GM18870 (cell line): ENCODE data around the gene RNF20.
"Not testable (repeated sequence)": the region's sequence is repeated elsewhere in the genome, so short reads cannot be mapped to it uniquely, and the experiment has no call there.

Experiments used
- ATAC-seq: cut with Tn5 transposase; IDR thresholded peaks from one replicate; pipeline ENCODE4 v1.9.1; 2021; ENCODE audit warnings: moderate library complexity; ENCODE audit not compliant: unreplicated experiment

The RNF20 gene

DNA sequence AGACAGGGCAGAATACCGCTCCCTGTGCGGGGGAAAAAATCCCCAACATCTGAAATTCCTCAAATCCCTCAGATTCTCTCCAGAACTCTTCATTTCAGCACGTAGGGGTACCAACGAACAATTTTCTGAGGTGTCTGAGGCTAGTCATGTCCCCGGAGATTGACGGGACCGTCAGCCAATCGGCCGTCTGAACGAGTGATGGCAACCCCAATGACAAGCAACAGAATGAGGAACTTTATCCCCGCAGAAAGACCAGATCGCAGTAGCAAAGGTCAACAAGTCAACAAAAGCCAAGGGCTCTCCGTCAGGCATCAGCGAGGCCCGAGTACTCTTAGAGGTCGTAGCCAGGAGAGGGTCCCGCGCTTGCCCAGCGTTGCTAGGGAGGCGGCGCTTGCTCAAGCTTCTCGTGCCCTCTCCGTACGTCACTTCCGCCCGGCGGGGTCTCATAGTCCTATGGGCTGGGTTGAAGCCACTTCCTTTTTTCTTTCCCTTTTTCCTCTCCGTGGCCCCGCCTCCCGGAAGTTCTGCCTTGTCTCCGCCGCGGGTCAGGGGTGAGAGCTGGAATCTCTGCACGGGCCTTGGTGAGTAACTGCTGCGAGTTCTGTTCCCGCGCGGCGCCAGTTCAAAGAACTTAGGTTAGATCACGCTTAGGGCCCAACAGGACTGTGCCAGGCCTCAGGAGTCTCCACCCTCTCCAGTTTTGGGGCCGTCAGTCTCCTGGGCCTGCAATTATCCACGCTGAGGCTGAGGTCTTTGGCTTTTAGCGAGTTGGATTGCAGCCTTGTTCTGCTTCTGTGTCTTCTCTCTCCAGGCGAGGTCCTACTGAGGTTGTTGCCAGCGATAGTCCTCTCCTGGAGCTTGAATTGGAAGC is at the start of gene RNF20:
TSS of gene RNF20 (plus strand) at position 520 of the 871 bp plus-strand sequence. CDS start 1,571 bp downstream, outside the sequence.
- peak; percentile 98 for ATAC-seq

GRCh38 chr9:101484046-101484445 is 49.6 kb upstream of the RNF20 start:
- no peak for ATAC-seq

DNA sequence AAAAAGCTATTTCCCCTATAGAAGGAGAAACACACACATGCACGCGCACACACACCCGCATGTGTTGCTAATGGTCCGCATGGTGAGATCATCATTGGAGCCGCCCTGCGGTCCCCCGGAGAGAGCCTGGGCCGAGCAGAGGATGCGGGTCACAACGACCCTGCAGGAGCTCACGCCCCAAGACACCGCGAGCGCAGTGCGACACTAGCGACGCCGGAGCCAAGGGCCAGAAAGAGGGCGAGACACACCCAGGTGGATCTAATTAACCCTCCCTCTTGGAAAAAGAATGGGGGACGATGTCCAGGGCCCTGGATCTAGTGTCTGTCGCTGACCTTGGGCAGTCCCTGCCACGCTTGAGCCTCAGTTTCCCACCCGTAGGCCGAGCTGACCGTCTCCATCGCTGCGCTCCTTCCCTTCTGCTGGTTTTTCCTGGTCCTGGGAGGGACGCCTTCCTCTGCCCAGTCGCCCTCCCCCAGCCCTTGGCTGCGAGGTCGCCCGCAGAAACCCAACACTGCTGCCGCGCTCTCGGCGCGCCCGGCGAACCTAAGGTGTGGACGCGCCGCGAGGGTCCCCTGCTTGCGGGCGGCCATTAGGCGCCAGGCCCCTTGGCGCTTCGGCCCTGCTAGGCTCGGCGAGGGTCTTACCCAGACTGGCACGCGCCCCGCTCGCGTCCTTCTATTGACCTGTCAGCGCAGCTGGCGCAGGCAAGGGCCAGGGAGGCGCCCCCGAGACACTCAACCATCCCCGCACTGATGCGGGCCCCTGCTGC is 47.5 kb upstream of the RNF20 start:
- ATAC-seq = no peak

- no peak for ATAC-seq
These were observed 46.8 kb upstream of the RNF20 start for GRCh38 chr9:101486693-101487442.

DNA sequence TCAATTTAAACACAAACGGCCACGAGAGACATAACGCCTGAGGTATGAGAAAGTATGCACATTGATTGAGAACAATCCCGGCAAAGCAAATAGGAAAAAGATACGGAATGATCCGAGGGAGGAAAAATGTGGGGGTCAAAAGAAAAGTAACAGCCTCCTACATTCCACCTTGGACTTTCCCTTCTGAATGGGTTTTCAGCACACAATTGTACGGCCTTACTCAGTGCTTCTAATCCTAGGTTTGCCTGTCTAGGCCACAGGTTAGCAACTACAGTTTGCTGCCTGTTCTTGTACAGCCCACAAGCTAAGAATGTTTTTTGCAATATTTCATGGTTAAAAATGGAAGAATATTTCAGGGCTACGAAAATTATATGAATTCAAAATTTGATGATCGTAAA is 46.2 kb upstream of the RNF20 start:
- no peak for ATAC-seq

DNA sequence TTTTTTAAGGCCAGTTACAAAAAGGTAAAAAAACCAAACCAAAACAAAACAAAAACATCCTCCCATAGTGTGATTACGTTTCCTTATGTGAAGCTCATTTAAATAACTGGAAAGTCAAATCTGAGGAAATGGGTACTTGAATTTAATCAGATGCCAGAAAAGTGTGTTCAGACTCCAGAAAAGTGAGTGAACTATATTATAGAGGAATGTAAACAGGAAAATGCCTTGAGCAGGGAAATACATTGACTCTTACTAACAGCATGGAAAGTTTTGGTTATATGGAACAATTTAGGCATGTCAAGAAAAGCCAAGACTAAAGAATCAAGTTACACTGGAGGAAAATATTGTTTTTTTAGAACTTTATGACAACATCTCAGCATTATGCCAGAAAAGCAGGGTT is 37.8 kb upstream of the RNF20 start:
- no peak for ATAC-seq

DNA sequence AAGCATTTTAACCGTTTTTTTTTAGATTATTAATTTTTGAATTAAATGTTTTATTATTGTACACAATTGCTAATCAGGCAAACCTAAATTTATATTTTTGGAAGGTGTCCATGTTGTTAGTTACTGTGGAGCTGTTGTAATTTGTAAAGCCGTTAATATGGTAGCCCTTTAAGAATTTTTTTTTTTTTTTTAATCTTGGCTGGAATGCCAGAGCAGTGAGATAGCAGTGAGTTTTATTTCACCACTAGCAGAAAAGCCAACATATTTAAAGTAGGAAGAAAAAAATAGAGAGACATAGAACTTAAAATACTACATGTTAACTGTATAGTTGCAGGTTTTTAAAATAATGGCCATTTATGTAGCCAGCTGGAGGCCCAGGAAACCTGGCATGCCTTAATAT is 35.3 kb upstream of the RNF20 start:
- ATAC-seq = no peak

DNA sequence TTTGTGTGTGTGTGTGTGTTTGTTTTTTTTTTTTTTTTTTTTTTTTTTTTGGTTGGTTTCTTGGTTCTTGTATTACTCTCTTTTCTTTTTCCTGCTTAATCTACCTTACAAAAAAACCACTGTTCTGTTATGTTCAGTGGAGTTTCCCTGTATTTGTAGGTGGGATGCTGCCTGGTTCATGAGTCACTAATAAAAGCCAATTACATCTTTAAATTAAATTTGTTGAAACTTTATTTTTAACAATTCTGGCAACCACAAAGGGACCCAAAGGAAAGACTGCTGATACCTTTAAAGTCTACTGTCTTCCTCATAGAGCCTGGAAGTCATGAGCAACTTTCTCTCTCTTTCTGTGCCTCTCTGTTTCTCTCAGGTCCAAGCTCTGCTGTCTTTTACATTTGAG is 29.5 kb upstream of the RNF20 start:
- ATAC-seq = no peak

- ATAC-seq = no peak
These were observed 25.4 kb upstream of the RNF20 start for GRCh38 chr9:101508211-101508610.

DNA sequence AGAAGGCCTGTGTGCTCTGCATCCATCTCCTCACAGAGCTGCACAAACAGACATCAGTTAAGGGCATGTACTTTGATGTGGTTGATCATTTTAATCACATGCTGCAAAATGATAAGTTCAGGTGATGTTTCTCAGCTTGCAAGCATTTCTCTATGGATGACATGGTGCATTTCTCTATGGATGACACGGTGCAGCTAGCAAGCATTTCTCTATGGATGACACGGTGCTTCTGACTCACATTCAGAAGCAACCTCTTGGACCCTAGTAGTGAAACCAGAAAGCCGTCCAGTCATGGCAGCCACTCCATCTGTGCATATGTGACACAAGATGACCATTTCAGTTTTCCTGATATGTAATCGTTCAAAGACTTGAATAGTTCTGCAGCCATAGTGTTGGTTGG is 24.1 kb upstream of the RNF20 start:
- no peak for ATAC-seq

GRCh38 chr9:101510459-101510858 is 23.2 kb upstream of the RNF20 start:
- ATAC-seq = no peak

DNA sequence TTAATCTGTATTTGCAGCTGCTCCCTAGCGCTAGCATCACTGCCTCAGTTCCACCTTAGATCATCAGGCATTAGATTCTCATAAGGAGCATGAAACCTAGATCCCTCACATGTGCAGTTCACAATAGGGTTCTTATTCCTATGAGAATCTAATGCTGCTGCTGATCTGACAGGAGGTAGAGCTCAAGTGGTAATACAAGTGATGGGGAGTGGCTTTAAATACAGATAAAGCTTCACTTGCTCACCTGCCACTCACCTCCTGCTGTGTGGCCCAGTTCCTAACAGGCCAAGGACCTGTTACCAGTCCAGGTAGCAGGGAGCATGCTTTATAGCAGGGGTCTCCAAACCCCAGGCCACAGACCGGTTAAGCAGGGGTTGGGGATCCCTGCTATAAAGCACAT is 22.6 kb upstream of the RNF20 start:
- ATAC-seq = no peak

GRCh38 chr9:101512116-101512515 is 21.5 kb upstream of the RNF20 start:
- ATAC-seq = no peak

DNA sequence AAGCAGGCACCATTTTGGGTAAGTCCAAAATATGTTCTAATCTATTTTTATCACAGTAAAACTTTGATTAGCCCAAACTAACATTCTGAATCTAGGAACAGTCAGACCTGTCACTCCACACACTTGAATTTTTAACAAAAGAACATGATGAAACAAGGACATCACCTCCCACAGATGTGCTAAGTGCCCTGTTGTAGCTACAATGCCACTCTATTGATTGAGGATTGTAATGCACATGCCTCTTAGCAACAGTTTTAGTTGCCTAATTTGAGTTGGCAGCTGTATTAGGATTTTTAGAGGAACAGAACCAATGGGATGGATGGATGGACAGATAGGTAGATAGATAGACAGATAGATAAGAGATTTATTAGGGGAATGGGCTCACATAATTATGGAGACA is 20.3 kb upstream of the RNF20 start:
- ATAC-seq = no peak

DNA sequence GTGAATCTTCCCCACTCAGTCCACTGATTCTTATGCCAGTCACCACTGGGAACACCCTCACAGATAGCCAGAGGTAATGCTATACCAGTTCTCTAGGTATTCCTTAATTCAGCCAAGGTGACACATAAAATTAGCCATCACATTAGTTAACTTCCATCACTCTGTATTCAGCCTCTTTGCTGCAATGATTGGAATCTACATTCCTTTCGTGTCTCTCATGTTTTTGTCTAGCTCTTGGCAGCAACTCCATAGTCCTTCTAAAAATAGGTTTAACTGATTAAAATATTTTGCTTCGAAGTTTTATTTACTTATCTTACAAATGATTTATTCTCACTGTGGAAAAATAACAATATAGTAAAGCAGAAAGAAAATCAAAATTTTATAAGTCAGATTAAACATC is 19.6 kb upstream of the RNF20 start:
- ATAC-seq = no peak

GRCh38 chr9:101516655-101517054 is 17.0 kb upstream of the RNF20 start:
- no peak for ATAC-seq

- not testable (repeated sequence) for ATAC-seq
These were observed 15.2 kb upstream of the RNF20 start for GRCh38 chr9:101518489-101518888.

GRCh38 chr9:101524371-101524770 is 9.3 kb upstream of the RNF20 start:
- ATAC-seq = no peak

DNA sequence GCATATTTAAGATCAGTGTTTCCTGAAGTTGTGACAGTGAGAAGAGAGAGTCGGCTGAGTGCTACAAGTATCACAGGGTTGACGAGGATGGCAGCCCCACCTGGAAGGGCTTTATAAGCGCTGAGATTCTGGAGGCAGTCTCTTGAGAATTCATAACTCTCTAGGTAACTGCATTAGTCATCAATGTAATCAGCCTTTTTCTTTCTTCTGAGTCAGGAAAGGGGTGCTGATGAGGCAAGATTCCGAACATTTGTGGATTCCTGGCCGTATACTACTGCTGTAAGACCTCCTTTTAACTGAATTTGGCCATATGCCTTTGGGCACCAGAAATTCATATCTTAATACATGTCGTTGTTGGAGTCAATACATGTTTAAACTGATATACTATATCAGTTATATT is 6.6 kb upstream of the RNF20 start:
- ATAC-seq = no peak

DNA sequence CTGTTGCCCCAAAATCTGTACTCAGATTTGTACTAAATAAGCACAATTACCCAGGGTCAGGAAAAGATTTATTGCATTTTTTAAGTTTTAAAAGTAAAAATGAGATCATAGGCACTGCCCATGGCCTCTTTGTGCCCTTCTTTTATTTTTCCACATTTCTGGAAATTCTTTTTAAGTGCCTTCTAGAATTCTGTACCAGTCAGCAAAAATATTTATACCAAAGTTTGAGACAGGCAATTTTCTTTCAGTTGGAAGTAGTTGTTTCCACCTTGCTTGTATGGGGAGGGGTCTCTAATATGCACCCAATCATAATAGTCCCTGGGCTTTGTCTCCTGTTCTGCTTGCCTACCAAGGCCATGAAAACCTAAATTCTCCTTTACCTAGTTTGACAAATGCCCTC is 5.6 kb upstream of the RNF20 start:
- ATAC-seq = no peak

DNA sequence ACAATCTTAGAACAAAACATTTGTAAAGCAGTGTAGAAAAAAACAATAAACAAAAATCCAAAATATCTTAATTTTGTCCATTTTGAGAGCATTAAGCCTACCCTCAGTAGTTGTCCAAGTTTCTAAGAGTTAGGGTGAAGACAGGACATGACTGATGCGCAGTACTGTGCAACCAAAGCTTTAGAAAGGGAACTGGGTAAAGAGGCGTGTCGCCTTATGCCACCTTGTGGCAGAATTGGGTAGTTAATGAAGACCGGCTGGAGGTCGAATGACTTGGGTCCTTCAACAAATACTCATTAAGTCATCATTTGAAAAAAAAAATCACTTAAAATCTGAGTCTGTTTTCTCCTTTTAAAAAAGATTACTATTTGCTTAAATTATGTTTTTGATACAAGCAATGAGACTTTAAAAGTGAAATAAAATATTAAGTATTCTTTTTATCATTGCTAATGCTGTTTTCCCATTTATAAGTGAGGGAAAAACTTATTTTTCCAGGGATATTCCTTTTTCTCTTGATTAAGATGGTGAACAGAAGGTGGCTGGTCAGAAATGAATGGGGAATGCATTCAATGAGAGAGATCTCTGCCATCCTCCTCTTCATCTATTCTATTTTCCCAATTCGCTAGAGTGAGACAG is 3.5 kb upstream of the RNF20 start:
- ATAC-seq = peak; percentile 43
